ENCODE data around the gene HNRNPUL2.

- TF ChIP-seq TAF1 (IDR thresholded peaks at IDR 0.05; ENCODE audit: low read depth) (no peak), RAD21 (IDR thresholded peaks at IDR 0.05; ENCODE audit: low read depth) (no peak), TEAD4 (IDR thresholded peaks at IDR 0.05) (no peak), YY1 (IDR thresholded peaks at IDR 0.05; ENCODE audit: low read depth) (no peak), EP300 (IDR thresholded peaks at IDR 0.05; ENCODE audit: borderline replicate concordance) (no peak), ZBTB7A (IDR thresholded peaks at IDR 0.05; ENCODE audit: low read depth) (no peak), CEBPB (IDR thresholded peaks at IDR 0.05) (no peak)
These were observed 10.4 kb downstream of the HNRNPUL2 start for GRCh38 chr11:62716816-62717215.

All from Ishikawa (cell line).